Heart left ventricle (tissue), 13 donors: ENCODE measurements around the gene COG2.

ENCODE experiments used
- CTCF ChIP-seq, 12 donors: fragments of 200-600 bp; sonication (generic) in 4 of 12; IDR thresholded peaks; one replicate each; pipeline versions ENCODE4 v1.5.0 to v1.8.0; 2018 to 2022; ENCODE audit warnings: antibody characterized with exemption in 12 of 12, mild to moderate bottlenecking in 5 of 12
- POLR2A ChIP-seq, 2 donors: fragments of 450-650 bp; IDR thresholded peaks; one replicate each; pipeline ENCODE4 v1.6.1; 2017; ENCODE audit warnings: antibody characterized with exemption in 2 of 2, mild to moderate bottlenecking in 2 of 2, moderate library complexity in 2 of 2
- donor health status: ischemic (EF 13 %, LVEDD 7.1; RV severe dilation, severe dysfunction).
- donor health status: DM: no; HTN: yes; CAD: no.
- donor health status: DM: no; HTN: no; CAD: no.
- donor health status: ischemic (EF 25% LVEDD 6.9; RV normal size, moderate dysfunction).
- donor health status: ischemic (EF 25% LVEDD 5.7; RV mildly dilated, moderate dysfunction).
- donor health status: ischemic (EF 35%, LVEDD 5.7; RV mildly dilated, moderate dysfunction).
- donor health status: nonischemic (EF 11% LVEDD 7.7; RV severe dilation, severe dysfunction).
- donor health status: DM: yes; HTN: yes; CAD: no.
- donor health status: PGD.
- donor health status: ischemic (EF 29% LVEDD 5.4; RV normal size, mild dysfunction).
- donor health status: nonischemic (EF 23%, LVEDD 6.1; RV moderate dilation, normal function).

- TF ChIP-seq CTCF (IDR thresholded peaks at IDR 0.05) (no peak), POLR2A (IDR thresholded peaks at IDR 0.05) (no peak)
Observed at GRCh38 chr1:230631477-230631876, 10.8 kb upstream of the COG2 start.
